Nephron progenitor cell (in vitro differentiated cells): ENCODE measurements around the gene WNT1.

Experiments used
- DNase-seq: peaks from one replicate; pipeline ENCODE4 v3.0.0; 2021
- H3K27ac Mint-ChIP-seq: 2 replicates; pipeline ENCODE4 v1.8.0; 2021; ENCODE audit warnings: mild to moderate bottlenecking, moderate library complexity, mixed read lengths
- H3K27me3 Mint-ChIP-seq: 2 replicates; pipeline ENCODE4 v1.8.0; 2021; ENCODE audit warnings: mild to moderate bottlenecking, low read depth, mixed read lengths; ENCODE audit not compliant: poor library complexity
- H3K36me3 Mint-ChIP-seq: 2 replicates; pipeline ENCODE4 v1.8.0; 2021; ENCODE audit warnings: low read depth, mixed read lengths
- H3K4me1 Mint-ChIP-seq: 2 replicates; pipeline ENCODE4 v1.8.0; 2021; ENCODE audit warnings: mixed read lengths
- H3K4me3 Mint-ChIP-seq: 2 replicates; pipeline ENCODE4 v1.8.0; 2021; ENCODE audit warnings: mild to moderate bottlenecking, moderate library complexity, mixed read lengths
- H3K9me3 Mint-ChIP-seq: 2 replicates; pipeline ENCODE4 v1.8.0; 2021; ENCODE audit warnings: mild to moderate bottlenecking, moderate library complexity, mixed read lengths
- CTCF ChIP-seq: fragments of 200-600 bp; sonication (generic); IDR thresholded peaks from 2 replicates; pipeline ENCODE4 v1.5.0; 2021; ENCODE audit warnings: antibody characterized with exemption

Gene WNT1

GRCh38 chr12:48998497-48999353 is 20.6 kb downstream of the WNT1 start:
- H3K27ac Mint-ChIP-seq = no peak overlapping the region
- no peak for DNase-seq
- peaks cover 35% of the 10 kb centered on the region for H3K4me1 Mint-ChIP-seq
- peak overlapping the region; percentile 72 for H3K4me3 Mint-ChIP-seq
- no peak for TF ChIP-seq CTCF
- peaks cover 68% of the 10 kb centered on the region for H3K27me3 Mint-ChIP-seq
- H3K9me3 Mint-ChIP-seq = no peaks in the 10 kb centered on the region
- peaks cover 24% of the 10 kb centered on the region for H3K36me3 Mint-ChIP-seq

GRCh38 chr12:48999371-49000131 is 21.4 kb downstream of the WNT1 start, which contains the start of gene DDN:
Gene DDN, minus strand, starts transcription at chr12:48999375. Its CDS starts 88 bp downstream, at chr12:48999287.
- no peaks in the 10 kb centered on the region for H3K9me3 Mint-ChIP-seq
- peak; percentile 67 for DNase-seq
- no peak for TF ChIP-seq CTCF
- H3K4me1 Mint-ChIP-seq = peaks cover 35% of the 10 kb centered on the region
- peaks cover 28% of the 10 kb centered on the region for H3K36me3 Mint-ChIP-seq
- H3K4me3 Mint-ChIP-seq = peak within 1 kb of the TSS; percentile 82
- no peak within 1 kb of the TSS for H3K27ac Mint-ChIP-seq
- peaks cover 62% of the 10 kb centered on the region for H3K27me3 Mint-ChIP-seq

GRCh38 chr12:49000346-49000745 is 22.2 kb downstream of the WNT1 start:
- Mint-ChIP-seq H3K36me3 (peaks cover 35% of the 10 kb centered on the region), H3K27ac (no peak overlapping the region), H3K27me3 (peaks cover 56% of the 10 kb centered on the region), H3K9me3 (no peaks in the 10 kb centered on the region), H3K4me3 (peak overlapping the region; percentile 82), H3K4me1 (peaks cover 34% of the 10 kb centered on the region)
- no peak for DNase-seq
- no peak for TF ChIP-seq CTCF

GRCh38 chr12:49008943-49009342 is 30.8 kb downstream of the WNT1 start:
- no peaks in the 10 kb centered on the region for H3K4me1 Mint-ChIP-seq
- peaks cover 40% of the 10 kb centered on the region for H3K36me3 Mint-ChIP-seq
- no peak for DNase-seq
- no peak overlapping the region for H3K4me3 Mint-ChIP-seq
- peaks cover 3% of the 10 kb centered on the region for H3K27me3 Mint-ChIP-seq
- H3K9me3 Mint-ChIP-seq = no peaks in the 10 kb centered on the region
- no peak for TF ChIP-seq CTCF
- H3K27ac Mint-ChIP-seq = peak overlapping the region; percentile 21

GRCh38 chr12:49010092-49010668 is 32.1 kb downstream of the WNT1 start:
- H3K27ac Mint-ChIP-seq = peak overlapping the region; percentile 46
- peaks cover 3% of the 10 kb centered on the region for H3K27me3 Mint-ChIP-seq
- H3K36me3 Mint-ChIP-seq = peaks cover 30% of the 10 kb centered on the region
- no peaks in the 10 kb centered on the region for H3K9me3 Mint-ChIP-seq
- no peaks in the 10 kb centered on the region for H3K4me1 Mint-ChIP-seq
- no peak overlapping the region for H3K4me3 Mint-ChIP-seq
- no peak for DNase-seq
- TF ChIP-seq CTCF = no peak
